Activated CD4-positive, alpha-beta T cell treated with anti-CD3 and anti-CD28 coated beads, Interleukin-2, amount 10 ng/mL, durations not matched to agents 24 days and 14 days (primary cell): Measurements from ENCODE around the gene SNORC. TPM values are rescaled to one million over a fixed set of nuclear protein-coding genes. Genes with fewer than 3 reads are reported as not detected.

ENCODE experiments used
- DNase-seq: peaks from one replicate; pipeline ENCODE4 v3.0.0; 2022
- H3K27ac Mint-ChIP-seq: one replicate; pipeline ENCODE4 v1.8.0; 2022; ENCODE audit warnings: mild to moderate bottlenecking, mixed read lengths
- H3K27me3 Mint-ChIP-seq: one replicate; pipeline ENCODE4 v1.8.0; 2022; ENCODE audit warnings: mixed read lengths
- H3K36me3 Mint-ChIP-seq: one replicate; pipeline ENCODE4 v1.8.0; 2022; ENCODE audit warnings: low read depth, mild to moderate bottlenecking, mixed read lengths
- H3K4me1 Mint-ChIP-seq: one replicate; pipeline ENCODE4 v1.8.0; 2021; ENCODE audit warnings: mixed read lengths
- H3K4me3 Mint-ChIP-seq: one replicate; pipeline ENCODE4 v1.8.0; 2022; ENCODE audit warnings: mild to moderate bottlenecking, moderate library complexity, mixed read lengths
- H3K9me3 Mint-ChIP-seq: one replicate; pipeline ENCODE4 v1.8.0; 2021; ENCODE audit warnings: mixed read lengths
- intact Hi-C: fragments of 100-400 bp; cut with micrococcal nuclease; formaldehyde crosslinking; loops from one replicate; pipeline ENCODE4 v1.15.1; 2023
- total RNA-seq: library from RNA; stranded (reverse); gene quantifications from 2 replicates; pipeline ENCODE4 v1.2.3, GENCODE V29; 2022

Gene SNORC
- total RNA-seq, 1 donor from 2014 or later: 1.2 TPM

DNA sequence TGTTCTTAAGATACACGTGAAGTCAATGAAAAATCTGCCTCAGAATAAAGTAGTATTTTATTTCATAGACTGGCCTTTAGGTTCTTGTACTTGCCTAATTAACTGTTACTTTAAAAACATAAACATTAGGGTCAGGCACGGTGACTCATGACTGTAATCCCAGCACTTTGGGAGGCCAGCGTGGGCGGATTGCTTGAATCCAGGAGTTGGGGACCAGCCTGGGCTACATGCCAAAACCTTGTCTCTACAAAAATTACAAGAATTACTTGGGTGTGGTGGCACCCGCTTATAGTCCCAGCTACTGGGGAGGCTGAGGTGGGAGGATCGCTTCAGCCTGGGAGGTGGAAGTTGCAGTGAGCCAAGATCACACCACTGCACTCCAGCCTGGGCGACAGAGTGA lies 16.0 kb upstream of the SNORC start:
- H3K4me3 Mint-ChIP-seq: no peak overlapping the region
- no peaks in the 10 kb centered on the region for H3K27me3 Mint-ChIP-seq
- H3K27ac Mint-ChIP-seq: no peak overlapping the region
- peaks cover 52% of the 10 kb centered on the region for H3K36me3 Mint-ChIP-seq
- no peak for DNase-seq
- H3K9me3 Mint-ChIP-seq: no peaks in the 10 kb centered on the region
- H3K4me1 Mint-ChIP-seq: peaks cover 4% of the 10 kb centered on the region
- intact Hi-C loops: no loop called here

- Mint-ChIP-seq H3K36me3 (peaks cover 50% of the 10 kb centered on the region), H3K9me3 (no peaks in the 10 kb centered on the region), H3K4me3 (no peak overlapping the region), H3K27ac (no peak overlapping the region), H3K4me1 (peaks cover 4% of the 10 kb centered on the region), H3K27me3 (no peaks in the 10 kb centered on the region)
- no peak for DNase-seq
- intact Hi-C loops: no loop called here
Observed at GRCh38 chr2:232857158-232857563, 12.9 kb upstream of the SNORC start.

- Mint-ChIP-seq H3K27ac (no peak overlapping the region), H3K4me3 (no peak overlapping the region), H3K27me3 (no peaks in the 10 kb centered on the region), H3K9me3 (no peaks in the 10 kb centered on the region), H3K4me1 (no peaks in the 10 kb centered on the region), H3K36me3 (peaks cover 44% of the 10 kb centered on the region)
- DNase-seq: no peak
- intact Hi-C loops: no loop called here
Observed at GRCh38 chr2:232859385-232859916, 10.6 kb upstream of the SNORC start.

GRCh38 chr2:232860593-232861241 lies 9.3 kb upstream of the SNORC start:
- no peaks in the 10 kb centered on the region for H3K27me3 Mint-ChIP-seq
- intact Hi-C loops: no loop called here

DNA sequence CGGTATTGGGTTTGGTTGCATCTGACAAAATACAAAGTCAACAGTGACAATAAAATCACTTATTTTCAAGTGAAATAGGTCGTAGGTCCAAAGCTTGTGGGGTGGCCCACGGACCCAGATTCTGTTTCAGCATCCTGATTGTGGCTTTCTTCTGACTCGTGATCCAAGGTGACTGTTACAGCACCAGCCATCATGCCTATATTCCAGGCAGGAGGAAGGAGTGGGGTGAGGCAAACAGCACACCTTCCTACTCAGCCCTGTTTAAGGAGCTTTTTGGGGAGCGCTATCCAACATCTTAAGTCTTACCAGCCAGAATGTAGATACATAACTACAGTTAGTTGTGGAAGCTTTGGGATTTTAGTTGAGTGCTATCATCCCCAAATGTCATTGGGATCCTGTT lies 8.7 kb upstream of the SNORC start:
- H3K4me3 Mint-ChIP-seq: no peak overlapping the region
- intact Hi-C loops: no loop called here

More at GRCh38 chr2:232860593-232861241, 9.3 kb upstream of the SNORC start:
- Mint-ChIP-seq H3K9me3 (no peaks in the 10 kb centered on the region), H3K4me1 (no peaks in the 10 kb centered on the region), H3K27ac (no peak overlapping the region), H3K36me3 (peaks cover 39% of the 10 kb centered on the region), H3K4me3 (no peak overlapping the region)
- DNase-seq: no peak

GRCh38 chr2:232863996-232864395 lies 6.1 kb upstream of the SNORC start:
- no peak for DNase-seq
- H3K9me3 Mint-ChIP-seq: no peaks in the 10 kb centered on the region
- no peak overlapping the region for H3K4me3 Mint-ChIP-seq

More for the DNA sequence above, 8.7 kb upstream of the SNORC start:
- no peak overlapping the region for H3K27ac Mint-ChIP-seq
- no peak for DNase-seq
- no peaks in the 10 kb centered on the region for H3K4me1 Mint-ChIP-seq
- peaks cover 36% of the 10 kb centered on the region for H3K36me3 Mint-ChIP-seq
- no peaks in the 10 kb centered on the region for H3K9me3 Mint-ChIP-seq
- no peaks in the 10 kb centered on the region for H3K27me3 Mint-ChIP-seq

DNA sequence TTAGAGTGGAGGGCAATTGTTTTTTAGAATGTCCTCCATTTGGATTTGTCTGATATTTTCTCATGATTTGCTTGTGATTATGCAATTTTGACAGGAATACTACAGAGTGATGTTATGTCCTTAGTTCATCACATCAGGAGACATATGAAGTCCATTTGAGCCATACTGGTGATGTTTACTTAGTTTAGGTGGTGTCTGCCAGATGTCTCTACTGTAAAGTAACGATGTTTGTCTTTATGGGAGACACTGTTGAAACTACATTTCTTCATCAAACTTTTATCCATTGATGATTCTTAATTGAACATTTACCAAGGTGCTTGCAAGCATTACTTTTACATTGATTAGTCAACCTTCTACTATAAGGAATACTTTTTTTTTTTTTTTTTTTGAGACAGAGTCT lies 4.9 kb upstream of the SNORC start:
- Mint-ChIP-seq H3K27ac (no peak overlapping the region), H3K27me3 (no peaks in the 10 kb centered on the region), H3K9me3 (no peaks in the 10 kb centered on the region), H3K4me1 (no peaks in the 10 kb centered on the region), H3K36me3 (peaks cover 12% of the 10 kb centered on the region), H3K4me3 (no peak overlapping the region)
- intact Hi-C loops: no loop called here
- DNase-seq: no peak

More at GRCh38 chr2:232863996-232864395, 6.1 kb upstream of the SNORC start:
- intact Hi-C loops: no loop called here
- H3K27ac Mint-ChIP-seq: no peak overlapping the region
- peaks cover 19% of the 10 kb centered on the region for H3K36me3 Mint-ChIP-seq
- H3K4me1 Mint-ChIP-seq: no peaks in the 10 kb centered on the region
- no peaks in the 10 kb centered on the region for H3K27me3 Mint-ChIP-seq

- Mint-ChIP-seq H3K36me3 (peaks cover 6% of the 10 kb centered on the region), H3K4me1 (no peaks in the 10 kb centered on the region), H3K4me3 (no peak overlapping the region), H3K27ac (no peak overlapping the region), H3K27me3 (no peaks in the 10 kb centered on the region), H3K9me3 (no peaks in the 10 kb centered on the region)
- intact Hi-C loops: no loop called here
- DNase-seq: no peak
Observed at GRCh38 chr2:232866104-232866503, 4.0 kb upstream of the SNORC start.

- intact Hi-C loops: no loop called here
- no peaks in the 10 kb centered on the region for H3K9me3 Mint-ChIP-seq
- H3K4me1 Mint-ChIP-seq: no peaks in the 10 kb centered on the region
- peaks cover 1% of the 10 kb centered on the region for H3K36me3 Mint-ChIP-seq
- no peaks in the 10 kb centered on the region for H3K27me3 Mint-ChIP-seq
- H3K27ac Mint-ChIP-seq: no peak overlapping the region
- H3K4me3 Mint-ChIP-seq: no peak overlapping the region
- no peak for DNase-seq
Observed at GRCh38 chr2:232869138-232870017, 686 bp upstream of the SNORC start.

GRCh38 chr2:232870766-232871371 lies 805 bp downstream of the SNORC start:
- DNase-seq: no peak
- H3K4me1 Mint-ChIP-seq: peaks cover 5% of the 10 kb centered on the region
- no peak overlapping the region for H3K4me3 Mint-ChIP-seq
- H3K36me3 Mint-ChIP-seq: peaks cover 1% of the 10 kb centered on the region
- peaks cover 8% of the 10 kb centered on the region for H3K27me3 Mint-ChIP-seq
- no peaks in the 10 kb centered on the region for H3K9me3 Mint-ChIP-seq
- no peak overlapping the region for H3K27ac Mint-ChIP-seq
- intact Hi-C loops: no loop called here

GRCh38 chr2:232871418-232871834 lies 1.4 kb downstream of the SNORC start:
- Mint-ChIP-seq H3K27me3 (peaks cover 8% of the 10 kb centered on the region), H3K9me3 (no peaks in the 10 kb centered on the region), H3K4me1 (peaks cover 5% of the 10 kb centered on the region), H3K4me3 (no peak overlapping the region), H3K27ac (no peak overlapping the region), H3K36me3 (peaks cover 1% of the 10 kb centered on the region)
- intact Hi-C loops: no loop called here
- no peak for DNase-seq

DNA sequence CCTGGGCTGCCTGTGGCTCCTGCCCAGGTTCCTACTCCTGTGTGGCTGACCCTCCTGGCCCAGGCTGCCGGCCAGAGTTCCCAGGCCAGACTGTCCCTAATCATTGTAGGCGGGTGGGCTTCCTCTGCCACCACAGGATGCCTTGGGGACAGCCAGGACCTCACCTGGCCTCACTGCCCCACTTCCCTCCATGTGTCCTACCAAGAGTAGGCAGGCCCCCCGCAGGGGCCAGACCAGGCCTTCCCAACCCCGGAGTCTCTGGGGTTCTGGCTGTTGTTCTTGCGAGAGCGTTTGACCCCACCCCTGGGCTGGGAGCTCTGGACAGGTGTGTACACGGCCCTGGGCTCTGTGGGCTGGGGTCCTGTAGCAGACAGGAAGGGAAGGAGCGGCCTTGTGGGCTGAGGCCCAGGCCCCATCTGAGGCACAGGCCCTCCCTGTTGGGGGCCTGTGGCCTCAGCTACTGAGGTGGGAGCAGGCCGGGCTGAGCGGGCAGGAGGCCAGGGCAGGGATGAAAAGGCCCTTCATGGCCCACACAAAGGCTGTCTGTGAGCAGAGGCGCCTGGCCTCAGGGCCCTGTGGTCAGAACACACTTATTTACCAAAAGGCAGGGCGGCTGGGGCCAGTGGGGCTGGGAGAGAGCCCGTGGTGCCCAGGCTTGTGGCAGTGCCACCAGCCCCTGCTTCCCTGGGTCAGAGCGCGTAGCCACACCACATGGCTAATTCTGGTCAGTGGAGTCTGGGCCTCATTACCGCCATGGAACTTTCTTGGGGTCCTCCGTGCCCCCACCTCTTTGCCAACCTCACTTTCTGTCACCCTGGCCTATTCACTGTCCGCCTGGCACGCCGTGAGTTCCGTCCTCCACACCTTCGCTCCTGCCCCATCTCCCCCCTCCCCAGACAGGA lies 2.0 kb downstream of the SNORC start:
- Mint-ChIP-seq H3K4me3 (no peak overlapping the region), H3K4me1 (peaks cover 5% of the 10 kb centered on the region), H3K27me3 (peaks cover 8% of the 10 kb centered on the region), H3K9me3 (no peaks in the 10 kb centered on the region), H3K27ac (no peak overlapping the region), H3K36me3 (peaks cover under 1% of the 10 kb centered on the region)
- intact Hi-C loops: no loop called here
- DNase-seq: no peak

GRCh38 chr2:232872826-232873225 lies 2.8 kb downstream of the SNORC start:
- intact Hi-C loops: no loop called here
- no peaks in the 10 kb centered on the region for H3K36me3 Mint-ChIP-seq
- peaks cover 5% of the 10 kb centered on the region for H3K4me1 Mint-ChIP-seq
- H3K27ac Mint-ChIP-seq: no peak overlapping the region
- no peaks in the 10 kb centered on the region for H3K9me3 Mint-ChIP-seq
- no peak overlapping the region for H3K4me3 Mint-ChIP-seq
- no peak for DNase-seq
- H3K27me3 Mint-ChIP-seq: peaks cover 13% of the 10 kb centered on the region
